UCSD-AML1 (cell line): Measurements from ENCODE around the gene IHH.
A peak's percentile ranks its signal among the peaks of the same experiment; 100 is the strongest.

Experiments
- DNase-seq: peaks from one replicate; lab custom pipeline; 2025; ENCODE audit not compliant: unreplicated experiment; lab: John Stamatoyannopoulos, UW

Gene IHH

GRCh38 chr2:219076253-219076652 is 15.5 kb upstream of the IHH start:
- DNase-seq = no peak

GRCh38 chr2:219073413-219074129 is 12.8 kb upstream of the IHH start:
- DNase-seq = peak; percentile 33

- DNase-seq = no peak
Measured at GRCh38 chr2:219072741-219073250, 12.1 kb upstream of the IHH start.

- no peak for DNase-seq
Measured at GRCh38 chr2:219071131-219071816, 10.6 kb upstream of the IHH start.

- no peak for DNase-seq
Measured at GRCh38 chr2:219065484-219065883, 4.8 kb upstream of the IHH start.

GRCh38 chr2:219062081-219062480 is 1.4 kb upstream of the IHH start:
- DNase-seq = no peak

GRCh38 chr2:219059725-219060682 is 717 bp downstream of the IHH start:
- no peak for DNase-seq

- DNase-seq = no peak
Measured at GRCh38 chr2:219059375-219059724, 1.4 kb downstream of the IHH start.

- no peak for DNase-seq
Measured at GRCh38 chr2:219058541-219059374, 2.0 kb downstream of the IHH start.

GRCh38 chr2:219057709-219058540 is 2.8 kb downstream of the IHH start:
- DNase-seq = peak; percentile 73

GRCh38 chr2:219056896-219057708 is 3.6 kb downstream of the IHH start:
- DNase-seq = no peak

GRCh38 chr2:219056176-219056895 is 4.4 kb downstream of the IHH start:
- no peak for DNase-seq

- no peak for DNase-seq
Measured at GRCh38 chr2:219054956-219055903, 5.5 kb downstream of the IHH start.

- DNase-seq = no peak
Measured at GRCh38 chr2:219049282-219049681, 11.4 kb downstream of the IHH start.

- peak; percentile 42 for DNase-seq
Measured at GRCh38 chr2:219045937-219046550, 14.7 kb downstream of the IHH start.

- DNase-seq = no peak
Measured at GRCh38 chr2:219042750-219043149, 18.0 kb downstream of the IHH start.

GRCh38 chr2:219042157-219042556 is 18.6 kb downstream of the IHH start:
- no peak for DNase-seq
